Progenitor cell of endocrine pancreas (in vitro differentiated cells): ENCODE measurements around the gene COL6A5. TPM values are rescaled to one million over a fixed set of nuclear protein-coding genes. Genes with fewer than 3 reads are reported as not detected.

Experiments used
- DNase-seq: peaks from one replicate; pipeline ENCODE4 v3.0.0; 2021; ENCODE audit warnings: low spot score; ENCODE audit not compliant: unreplicated experiment
- H3K27ac Mint-ChIP-seq: 2 replicates; pipeline ENCODE4 v1.8.0; 2021; ENCODE audit warnings: mild to moderate bottlenecking, moderate library complexity, mixed read lengths
- H3K27me3 Mint-ChIP-seq: 2 replicates; pipeline ENCODE4 v1.8.0; 2021; ENCODE audit warnings: mixed read lengths
- H3K36me3 Mint-ChIP-seq: 2 replicates; pipeline ENCODE4 v1.8.0; 2022; ENCODE audit warnings: mixed read lengths; ENCODE audit not compliant: insufficient read depth
- H3K4me1 Mint-ChIP-seq: 2 replicates; pipeline ENCODE4 v1.8.0; 2021; ENCODE audit warnings: low read depth, mixed read lengths
- H3K4me3 Mint-ChIP-seq: 2 replicates; pipeline ENCODE4 v1.8.0; 2021; ENCODE audit warnings: low read depth, mild to moderate bottlenecking, moderate library complexity, mixed read lengths
- H3K9me3 Mint-ChIP-seq: 2 replicates; pipeline ENCODE4 v1.8.0; 2021; ENCODE audit warnings: low read depth, mixed read lengths
- CTCF ChIP-seq: fragments of 200-600 bp; sonication (generic); IDR thresholded peaks from one replicate; pipeline ENCODE4 v1.5.0; 2021; ENCODE audit warnings: antibody characterized with exemption, mild to moderate bottlenecking; ENCODE audit not compliant: unreplicated experiment
- long read RNA-seq: library from polyadenylated mRNA; unstranded; transcript quantifications from one replicate; pipeline ENCODE4 v2.0.0, GENCODE V29; 2020
- total RNA-seq: library from RNA; stranded (reverse); gene quantifications from 2 replicates; pipeline ENCODE4 v1.2.1, GENCODE V29; 2021

Gene COL6A5
- not detected in 2 replicates for total RNA-seq
- long read RNA-seq = 0 reads

- Mint-ChIP-seq H3K4me1 (no peaks in the 10 kb centered on the region), H3K36me3 (no peaks in the 10 kb centered on the region), H3K27me3 (peaks cover 56% of the 10 kb centered on the region), H3K4me3 (peak within 1 kb of the TSS; percentile 63), H3K9me3 (no peaks in the 10 kb centered on the region), H3K27ac (no peak within 1 kb of the TSS)
- peak; percentile 9 for DNase-seq
- no peak for TF ChIP-seq CTCF
Measured at GRCh38 chr3:130345487-130346079, at the start of gene COL6A5. COL6A5 (plus strand) TSS chr3:130345672; CDS start chr3:130373639, 27,967 bp downstream.

- H3K4me1 Mint-ChIP-seq = peaks cover 4% of the 10 kb centered on the region
- no peaks in the 10 kb centered on the region for H3K36me3 Mint-ChIP-seq
- peaks cover 6% of the 10 kb centered on the region for H3K27me3 Mint-ChIP-seq
- no peak overlapping the region for H3K27ac Mint-ChIP-seq
- no peak overlapping the region for H3K4me3 Mint-ChIP-seq
- peaks cover 4% of the 10 kb centered on the region for H3K9me3 Mint-ChIP-seq
- no peak for DNase-seq
- TF ChIP-seq CTCF = no peak
Measured at GRCh38 chr3:130299531-130299930, 45.9 kb upstream of the COL6A5 start.

- Mint-ChIP-seq H3K4me1 (peaks cover 4% of the 10 kb centered on the region), H3K4me3 (no peak overlapping the region), H3K27ac (no peak overlapping the region), H3K9me3 (no peaks in the 10 kb centered on the region), H3K36me3 (no peaks in the 10 kb centered on the region), H3K27me3 (peaks cover 6% of the 10 kb centered on the region)
- no peak for TF ChIP-seq CTCF
- DNase-seq = no peak
Measured at GRCh38 chr3:130300888-130301287, 44.6 kb upstream of the COL6A5 start.

GRCh38 chr3:130310109-130310508 is 35.4 kb upstream of the COL6A5 start:
- Mint-ChIP-seq H3K4me3 (no peak overlapping the region), H3K4me1 (no peaks in the 10 kb centered on the region), H3K27me3 (no peaks in the 10 kb centered on the region), H3K27ac (no peak overlapping the region), H3K36me3 (no peaks in the 10 kb centered on the region), H3K9me3 (no peaks in the 10 kb centered on the region)
- DNase-seq = no peak
- TF ChIP-seq CTCF = no peak

GRCh38 chr3:130312374-130312773 is 33.1 kb upstream of the COL6A5 start:
- H3K27ac Mint-ChIP-seq = no peak overlapping the region
- H3K36me3 Mint-ChIP-seq = no peaks in the 10 kb centered on the region
- no peaks in the 10 kb centered on the region for H3K9me3 Mint-ChIP-seq
- no peak for TF ChIP-seq CTCF
- H3K4me1 Mint-ChIP-seq = no peaks in the 10 kb centered on the region
- H3K4me3 Mint-ChIP-seq = no peak overlapping the region
- DNase-seq = no peak
- no peaks in the 10 kb centered on the region for H3K27me3 Mint-ChIP-seq
